Hepatocyte (in vitro differentiated cells): ENCODE results near the gene SREBF1. TPM values are rescaled to one million over a fixed set of nuclear protein-coding genes. Genes with fewer than 3 reads are reported as not detected.

Experiments
- DNase-seq: peaks from one replicate; pipeline ENCODE4 v3.0.0-alpha.2; 2016; ENCODE audit warnings: low spot score
- H2AFZ ChIP-seq: fragments of 200-600 bp; sonication (generic); 2 replicates; pipeline ENCODE4 v1.6.0; 2016; ENCODE audit warnings: antibody characterized with exemption, mild to moderate bottlenecking
- H3K27ac ChIP-seq: fragments of 200-600 bp; sonication (generic); 2 replicates; pipeline ENCODE4 v1.5.1; 2016; ENCODE audit warnings: mild to moderate bottlenecking
- H3K27me3 ChIP-seq: fragments of 200-600 bp; sonication (generic); 2 replicates; pipeline ENCODE4 v1.6.1; 2016
- H3K36me3 ChIP-seq: fragments of 200-600 bp; sonication (generic); replicated peaks from 2 replicates; pipeline ENCODE4 v1.5.1; 2016; ENCODE audit warnings: low read depth; ENCODE audit not compliant: insufficient read depth
- H3K4me1 ChIP-seq: fragments of 200-600 bp; sonication (generic); 2 replicates; pipeline ENCODE4 v1.5.1; 2016; ENCODE audit warnings: mild to moderate bottlenecking, moderate library complexity; ENCODE audit not compliant: insufficient read depth
- H3K4me2 ChIP-seq: fragments of 200-600 bp; sonication (generic); 2 replicates; pipeline ENCODE4 v1.6.0; 2016
- H3K4me3 ChIP-seq: fragments of 200-600 bp; sonication (generic); 2 replicates; pipeline ENCODE4 v1.5.1; 2016; ENCODE audit warnings: mild to moderate bottlenecking
- H3K79me2 ChIP-seq: fragments of 200-600 bp; sonication (generic); 2 replicates; pipeline ENCODE4 v1.6.0; 2017; ENCODE audit warnings: mild to moderate bottlenecking
- H3K9me2 ChIP-seq: fragments of 200-600 bp; sonication (generic); replicated peaks from 2 replicates; pipeline ENCODE4 v1.6.0; 2017; ENCODE audit warnings: mild to moderate bottlenecking; ENCODE audit not compliant: insufficient read depth
- H3K9me3 ChIP-seq: fragments of 200-600 bp; sonication (generic); 2 replicates; pipeline ENCODE4 v1.5.1; 2016; ENCODE audit warnings: low read depth, mild to moderate bottlenecking
- H4K20me1 ChIP-seq: fragments of 200-600 bp; sonication (generic); 2 replicates; pipeline ENCODE4 v1.6.0; 2016; ENCODE audit warnings: mild to moderate bottlenecking; ENCODE audit not compliant: insufficient read depth, poor library complexity, severe bottlenecking
- EZH2 ChIP-seq: fragments of 200-600 bp; sonication (generic); IDR thresholded peaks from 2 replicates; pipeline ENCODE4 v1.6.1; 2016; ENCODE audit warnings: antibody characterized with exemption, mild to moderate bottlenecking, borderline replicate concordance
- EZH2phosphoT487 ChIP-seq: fragments of 200-600 bp; sonication (generic); IDR thresholded peaks from one replicate; pipeline ENCODE4 v1.6.1; 2018; ENCODE audit warnings: antibody characterized with exemption, mild to moderate bottlenecking, low read depth, moderate library complexity; ENCODE audit not compliant: unreplicated experiment, severe bottlenecking
- WGBS: methylation state at CpG from one replicate; pipeline ENCODE4 v1.1.6; 2016; ENCODE audit warnings: low lambda C conversion rate; ENCODE audit errors: missing lambda C conversion rate; 5-methylcytosine and 5-hydroxymethylcytosine counted together
- polyA plus RNA-seq: library from polyadenylated mRNA; unstranded; fragments of >200 nt; fragmentation: Nextera tagmentation; extraction: Ambion mirVana; gene quantifications from 2 replicates; pipeline ENCODE4 v1.2.1, GENCODE V29; 2016
- total RNA-seq: library from RNA; depleted of rRNA; stranded (reverse); fragments of >200 nt; gene quantifications from 2 replicates; pipeline ENCODE4 v1.2.3, GENCODE V29; 2014
- TF ChIP-seq, protein P1 (sequence below): fragments of 200-600 bp; sonication (generic); IDR thresholded peaks from 2 replicates; pipeline ENCODE4 v1.5.1; 2016; ENCODE audit warnings: antibody characterized with exemption, mild to moderate bottlenecking; ENCODE audit not compliant: poor library complexity

SREBF1 gene
- total and polyA plus RNA-seq, 2 experiments from 2014 or later: 57.1 to 140 TPM

GRCh38 chr17:17770632-17771044, 66.1 kb downstream of the SREBF1 start:
- Histone ChIP-seq H3K9me3 (no peaks in the 10 kb centered on the region), H3K79me2 (peaks cover 97% of the 10 kb centered on the region), H3K4me3 (no peak overlapping the region), H3K4me2 (peak overlapping the region; percentile 27), H4K20me1 (peaks cover 59% of the 10 kb centered on the region), H3K27me3 (no peaks in the 10 kb centered on the region), H3K36me3 (no peaks in the 10 kb centered on the region), H3K27ac (peak overlapping the region; percentile 82), H3K9me2 (no peaks in the 10 kb centered on the region), H2AFZ (no peak overlapping the region), H3K4me1 (peaks cover 58% of the 10 kb centered on the region)
- DNase-seq: no peak
- TF ChIP-seq, protein P1, sequence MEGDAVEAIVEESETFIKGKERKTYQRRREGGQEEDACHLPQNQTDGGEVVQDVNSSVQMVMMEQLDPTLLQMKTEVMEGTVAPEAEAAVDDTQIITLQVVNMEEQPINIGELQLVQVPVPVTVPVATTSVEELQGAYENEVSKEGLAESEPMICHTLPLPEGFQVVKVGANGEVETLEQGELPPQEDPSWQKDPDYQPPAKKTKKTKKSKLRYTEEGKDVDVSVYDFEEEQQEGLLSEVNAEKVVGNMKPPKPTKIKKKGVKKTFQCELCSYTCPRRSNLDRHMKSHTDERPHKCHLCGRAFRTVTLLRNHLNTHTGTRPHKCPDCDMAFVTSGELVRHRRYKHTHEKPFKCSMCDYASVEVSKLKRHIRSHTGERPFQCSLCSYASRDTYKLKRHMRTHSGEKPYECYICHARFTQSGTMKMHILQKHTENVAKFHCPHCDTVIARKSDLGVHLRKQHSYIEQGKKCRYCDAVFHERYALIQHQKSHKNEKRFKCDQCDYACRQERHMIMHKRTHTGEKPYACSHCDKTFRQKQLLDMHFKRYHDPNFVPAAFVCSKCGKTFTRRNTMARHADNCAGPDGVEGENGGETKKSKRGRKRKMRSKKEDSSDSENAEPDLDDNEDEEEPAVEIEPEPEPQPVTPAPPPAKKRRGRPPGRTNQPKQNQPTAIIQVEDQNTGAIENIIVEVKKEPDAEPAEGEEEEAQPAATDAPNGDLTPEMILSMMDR: no peak
- TF ChIP-seq EZH2phosphoT487 (no peak), EZH2 (no peak)
- 70% methylated on average over 12 of the region's 13 CpGs for WGBS

DNA sequence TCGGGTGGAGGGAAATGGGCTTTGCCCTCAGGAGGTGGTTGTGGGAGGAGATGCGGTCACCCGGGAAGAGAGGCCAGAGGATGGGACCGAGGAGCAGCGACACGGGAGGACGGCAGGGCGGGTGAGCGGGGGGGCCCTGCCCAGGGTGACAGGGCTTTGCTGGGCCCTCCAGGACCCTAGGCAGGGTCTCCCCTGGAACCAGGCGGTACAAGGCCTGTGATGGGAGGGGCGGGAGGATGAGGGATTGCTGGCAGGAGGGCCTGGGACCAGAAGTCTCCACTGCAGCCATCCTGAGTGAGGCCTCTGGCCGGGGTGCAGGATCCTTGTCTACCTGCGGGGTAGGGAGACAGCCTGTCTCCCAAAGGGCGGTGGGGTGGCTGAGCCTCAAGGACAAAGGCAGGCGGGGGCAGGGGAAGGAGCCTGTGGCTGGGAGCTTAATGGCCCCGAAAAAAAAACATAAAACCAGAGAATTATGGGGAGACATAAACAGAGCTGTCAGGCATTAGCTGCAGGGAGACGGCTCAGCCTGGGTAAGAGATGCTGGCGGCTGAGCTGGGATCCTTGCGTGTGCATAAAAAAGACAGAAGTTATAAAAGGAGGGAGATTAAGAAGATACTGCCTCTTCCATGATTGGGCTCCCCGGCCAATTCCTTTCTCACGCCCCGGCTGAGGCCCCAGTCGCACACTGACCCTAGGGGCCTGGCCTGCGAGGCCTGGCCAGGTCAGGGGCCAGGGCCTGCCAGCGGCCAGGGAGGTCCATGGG, 66.7 kb downstream of the SREBF1 start:
- Histone ChIP-seq H3K36me3 (no peaks in the 10 kb centered on the region), H3K79me2 (peaks cover 97% of the 10 kb centered on the region), H3K9me2 (no peaks in the 10 kb centered on the region), H3K9me3 (no peaks in the 10 kb centered on the region), H3K27me3 (no peaks in the 10 kb centered on the region), H3K4me1 (peaks cover 63% of the 10 kb centered on the region), H2AFZ (no peak overlapping the region), H4K20me1 (peaks cover 60% of the 10 kb centered on the region), H3K4me2 (peak overlapping the region; percentile 27), H3K27ac (peak overlapping the region; percentile 82), H3K4me3 (no peak overlapping the region)
- TF ChIP-seq EZH2: no peak
- no peak for TF ChIP-seq EZH2phosphoT487
- DNase-seq: no peak
- 54% methylated on average over 18 of the region's 25 CpGs for WGBS

DNA sequence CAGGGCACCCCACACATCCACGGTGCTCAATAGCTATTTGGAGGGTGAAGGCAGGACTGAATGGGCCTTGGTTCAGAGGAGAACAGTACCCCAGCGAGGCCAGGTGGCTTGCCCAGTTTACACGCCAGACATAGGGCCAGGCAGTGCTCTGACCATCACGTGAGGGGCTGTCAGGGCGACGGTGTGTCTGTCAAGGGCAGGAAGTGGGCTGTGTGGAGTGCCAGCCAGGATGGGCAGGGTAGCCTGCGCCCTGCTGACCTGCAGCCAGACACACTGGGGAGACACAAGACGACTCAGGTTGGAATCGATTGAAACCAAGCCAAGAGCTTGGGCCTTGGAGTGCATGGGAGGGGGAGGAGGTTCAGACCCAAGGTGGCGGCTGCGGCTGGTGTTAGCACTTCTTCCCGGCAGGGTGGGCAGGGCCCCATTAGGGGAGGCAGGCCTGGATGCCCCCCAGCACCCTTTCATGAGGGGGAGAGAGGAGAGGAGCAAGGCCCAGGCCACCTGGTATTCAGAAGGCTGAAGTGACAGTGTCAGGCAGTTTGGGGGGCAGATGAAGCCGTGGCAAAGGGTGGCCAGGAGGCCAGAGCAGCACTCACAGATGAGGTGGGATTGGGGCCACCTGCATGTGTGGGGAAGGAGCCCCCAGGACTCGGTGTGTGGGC, 68.2 kb downstream of the SREBF1 start:
- H3K36me3 ChIP-seq: no peaks in the 10 kb centered on the region
- 80% methylated on average over 14 of the region's 14 CpGs for WGBS
- H3K4me2 ChIP-seq: no peak overlapping the region
- no peak for TF ChIP-seq EZH2phosphoT487
- TF ChIP-seq, protein P1: no peak
- no peak for TF ChIP-seq EZH2
- peaks cover 97% of the 10 kb centered on the region for H3K79me2 ChIP-seq
- no peaks in the 10 kb centered on the region for H3K27me3 ChIP-seq
- H3K4me1 ChIP-seq: peaks cover 57% of the 10 kb centered on the region
- DNase-seq: no peak
- no peaks in the 10 kb centered on the region for H3K9me2 ChIP-seq
- H2AFZ ChIP-seq: no peak overlapping the region
- peak overlapping the region; percentile 34 for H3K27ac ChIP-seq
- H4K20me1 ChIP-seq: peaks cover 58% of the 10 kb centered on the region
- H3K9me3 ChIP-seq: no peaks in the 10 kb centered on the region
- H3K4me3 ChIP-seq: no peak overlapping the region

DNA sequence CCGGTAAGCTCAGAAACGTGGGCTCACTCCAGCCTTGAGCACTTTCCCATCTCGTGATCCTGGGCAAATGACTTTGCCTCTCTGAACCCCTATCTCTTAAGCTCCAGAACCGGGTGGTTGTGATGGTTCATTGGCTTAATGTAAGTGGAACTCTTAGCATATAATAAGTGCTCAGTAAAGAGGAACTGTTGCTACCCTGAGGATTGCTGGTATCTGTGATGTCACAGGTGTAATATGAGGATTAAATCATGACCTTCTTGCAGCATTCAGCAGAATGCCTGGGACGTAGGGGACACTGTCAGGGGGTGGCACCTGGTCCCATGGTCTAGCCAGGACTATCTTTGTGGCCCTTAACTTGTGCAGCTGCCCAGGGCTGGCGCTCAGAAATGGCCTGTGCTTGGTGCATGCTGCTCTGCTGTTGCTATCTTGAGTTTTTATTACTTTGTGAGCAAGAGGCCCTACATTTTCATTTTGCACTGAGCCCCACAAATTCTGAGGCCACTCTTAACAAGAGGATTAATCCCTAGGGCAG, 68.8 kb downstream of the SREBF1 start:
- no peaks in the 10 kb centered on the region for H3K9me2 ChIP-seq
- no peak overlapping the region for H3K4me2 ChIP-seq
- no peaks in the 10 kb centered on the region for H3K36me3 ChIP-seq
- H3K27me3 ChIP-seq: no peaks in the 10 kb centered on the region
- no peak for TF ChIP-seq EZH2
- no peak for TF ChIP-seq EZH2phosphoT487
- TF ChIP-seq, protein P1: no peak
- H3K4me3 ChIP-seq: no peak overlapping the region
- H3K4me1 ChIP-seq: peaks cover 57% of the 10 kb centered on the region
- H4K20me1 ChIP-seq: peaks cover 58% of the 10 kb centered on the region
- no peak overlapping the region for H3K27ac ChIP-seq
- WGBS: 89% methylated on average over 6 of the region's 6 CpGs
- H2AFZ ChIP-seq: no peak overlapping the region
- H3K79me2 ChIP-seq: peaks cover 96% of the 10 kb centered on the region
- DNase-seq: no peak
- H3K9me3 ChIP-seq: no peaks in the 10 kb centered on the region
